ENCODE data around the gene USP21. TPM values are rescaled to one million over a fixed set of nuclear protein-coding genes. Genes with fewer than 3 reads are reported as not detected.
A peak's percentile ranks its signal among the peaks of the same experiment; 100 is the strongest.

Gene USP21
- total RNA-seq, 1 donor from 2014 or later = 31.9 TPM

GRCh38 chr1:161166669-161167548 lies 7.6 kb downstream of the USP21 start:
- DNase-seq (ENCODE audit: low spot score in 2 of 2) = no peak
- intact Hi-C loops (cut with DNase I) = loop anchor here (1.0 to 10.0 kb wide), 3 partner anchors 10 to 122 kb away; partner anchors contain the start of genes B4GALT3, DEDD and USF1

GRCh38 chr1:161168906-161169305 lies 9.6 kb downstream of the USP21 start:
- H3K4me3 ChIP-seq = no peak overlapping the region
- peaks cover 6 to 12% of the 10 kb centered on the region in 2 donors for H3K4me1 ChIP-seq
- H3K9me3 ChIP-seq = no peaks in the 10 kb centered on the region
- no peaks in the 10 kb centered on the region for H3K27me3 ChIP-seq
- no peak for DNase-seq (ENCODE audit: low spot score in 2 of 2)
- H3K36me3 ChIP-seq = peaks cover 37 to 54% of the 10 kb centered on the region in 2 donors
- TF ChIP-seq CTCF (IDR thresholded peaks at IDR 0.05) = no peak
- no peak overlapping the region for H3K27ac ChIP-seq
- intact Hi-C loops (cut with DNase I) = loop anchor here (10.0 kb wide), 1 partner anchor 124 kb away; the partner anchor contains the start of gene USF1

More at GRCh38 chr1:161166669-161167548, 7.6 kb downstream of the USP21 start:
- Histone ChIP-seq H3K27me3 (no peaks in the 10 kb centered on the region), H3K9me3 (no peaks in the 10 kb centered on the region), H3K4me1 (peaks cover 6% of the 10 kb centered on the region in 2 donors), H3K36me3 (peaks cover 29 to 44% of the 10 kb centered on the region in 2 donors), H3K27ac (peak overlapping the region; percentile 69 to 90), H3K4me3 (peak overlapping the region; percentile 62 to 86)
- no peak for TF ChIP-seq CTCF (IDR thresholded peaks at IDR 0.05)

GRCh38 chr1:161171191-161171590 lies 11.9 kb downstream of the USP21 start:
- H3K27me3 ChIP-seq = no peaks in the 10 kb centered on the region
- H3K27ac ChIP-seq = no peak overlapping the region
- intact Hi-C loops (cut with DNase I) = no loop called here
- no peak for DNase-seq (ENCODE audit: low spot score in 2 of 2)
- no peak for TF ChIP-seq CTCF (IDR thresholded peaks at IDR 0.05)
- H3K4me1 ChIP-seq = peaks cover 3 to 13% of the 10 kb centered on the region in 2 donors
- no peaks in the 10 kb centered on the region for H3K9me3 ChIP-seq
- H3K36me3 ChIP-seq = peaks cover 47 to 64% of the 10 kb centered on the region in 2 donors
- H3K4me3 ChIP-seq = no peak overlapping the region

GRCh38 chr1:161171696-161172095 lies 12.4 kb downstream of the USP21 start:
- no peak for DNase-seq (ENCODE audit: low spot score in 2 of 2)
- peaks cover 47 to 64% of the 10 kb centered on the region in 2 donors for H3K36me3 ChIP-seq
- no peak overlapping the region for H3K27ac ChIP-seq
- no peaks in the 10 kb centered on the region for H3K9me3 ChIP-seq
- intact Hi-C loops (cut with DNase I) = no loop called here
- TF ChIP-seq CTCF (IDR thresholded peaks at IDR 0.05) = no peak
- H3K4me3 ChIP-seq = no peak overlapping the region
- peaks cover 3 to 18% of the 10 kb centered on the region in 2 donors for H3K4me1 ChIP-seq
- H3K27me3 ChIP-seq = no peaks in the 10 kb centered on the region

- intact Hi-C loops (cut with DNase I) = no loop called here
- TF ChIP-seq CTCF (IDR thresholded peaks at IDR 0.05) = no peak
- peaks cover 47 to 64% of the 10 kb centered on the region in 2 donors for H3K36me3 ChIP-seq
- H3K4me3 ChIP-seq = no peak overlapping the region
- DNase-seq (ENCODE audit: low spot score in 2 of 2) = no peak
- peaks cover 0 to 14% of the 10 kb centered on the region in 2 donors for H3K4me1 ChIP-seq
- H3K27ac ChIP-seq = peak overlapping the region in 1 of 2 donors; percentile 22
- no peaks in the 10 kb centered on the region for H3K9me3 ChIP-seq
- no peaks in the 10 kb centered on the region for H3K27me3 ChIP-seq
Observed at GRCh38 chr1:161172349-161172748, 13.0 kb downstream of the USP21 start.

Measured in ascending aorta (tissue), 2 donors.